Esophagus squamous epithelium (tissue), 5 donors: ENCODE data around the gene MORN1. TPM values are rescaled to one million over a fixed set of nuclear protein-coding genes. Genes with fewer than 3 reads are reported as not detected.
A peak's percentile ranks its signal among the peaks of the same experiment; 100 is the strongest.

Source experiments
- DNase-seq: peaks from one replicate; lab custom pipeline; 2025; lab: John Stamatoyannopoulos, UW
- H3K27ac ChIP-seq, 4 donors: fragments of 200-600 bp; sonication (generic); one replicate each; pipeline ENCODE4 v1.5.1; 2016 to 2019; ENCODE audit warnings: mild to moderate bottlenecking in 1 of 4
- H3K27me3 ChIP-seq, 4 donors: fragments of 200-600 bp; sonication (generic); 1 replicate in 3 of 4; 2 replicates in 1 of 4; pipeline versions ENCODE4 v1.5.1 to v1.6.0; 2017 to 2021; ENCODE audit warnings: antibody characterized with exemption in 1 of 4
- H3K36me3 ChIP-seq, 3 donors: fragments of 200-600 bp; sonication (generic); one replicate each; pipeline ENCODE4 v1.5.1; 2016 to 2019
- H3K4me1 ChIP-seq, 3 donors: fragments of 200-600 bp; sonication (generic); one replicate each; pipeline ENCODE4 v1.5.1; 2017 to 2019
- H3K4me3 ChIP-seq, 4 donors: fragments of 200-600 bp; sonication (generic); 1 replicate in 3 of 4; 2 replicates in 1 of 4; pipeline ENCODE4 v1.5.1; 2016 to 2019; ENCODE audit warnings: mild to moderate bottlenecking in 2 of 4, moderate library complexity in 1 of 4
- H3K9me3 ChIP-seq, 3 donors: fragments of 200-600 bp; sonication (generic); one replicate each; pipeline ENCODE4 v1.5.1; 2016 to 2019
- POLR2A ChIP-seq, 4 donors: fragments of 450-650 bp; IDR thresholded peaks; one replicate each; pipeline ENCODE4 v1.6.1; 2017; ENCODE audit warnings: antibody characterized with exemption in 4 of 4, mild to moderate bottlenecking in 4 of 4, moderate library complexity in 3 of 4
- WGBS, 2 donors: methylation state at CpG; one replicate each; pipeline ENCODE4 v1.1.5; 2018; 5-methylcytosine and 5-hydroxymethylcytosine counted together
- intact Hi-C: fragments of 100-400 bp; cut with DNase I; formaldehyde crosslinking; loops from one replicate; pipeline ENCODE4 v1.15.0; 2022
- total RNA-seq, 4 donors: library from RNA; depleted of rRNA; stranded (reverse); fragments of >200 nt; gene quantifications; one replicate each; pipeline ENCODE4 v1.1.0, GENCODE V29; 2016
- TF ChIP-seq, protein P1 (sequence below), 6 experiments: fragments of 450-650 bp in 4 of 6; fragments of 200-600 bp in 2 of 6; sonication (generic) in 2 of 6; IDR thresholded peaks; one replicate each; pipeline ENCODE4 v1.5.1; 2016 to 2019; ENCODE audit warnings: antibody characterized with exemption in 6 of 6, mild to moderate bottlenecking in 4 of 6, moderate library complexity in 4 of 6
- donor health status: DM: yes; HTN: yes; CAD: no.

Gene MORN1
- total RNA-seq, 4 donors from 2014 or later, result 6.7 to 10.8 (median 7.0) TPM

DNA sequence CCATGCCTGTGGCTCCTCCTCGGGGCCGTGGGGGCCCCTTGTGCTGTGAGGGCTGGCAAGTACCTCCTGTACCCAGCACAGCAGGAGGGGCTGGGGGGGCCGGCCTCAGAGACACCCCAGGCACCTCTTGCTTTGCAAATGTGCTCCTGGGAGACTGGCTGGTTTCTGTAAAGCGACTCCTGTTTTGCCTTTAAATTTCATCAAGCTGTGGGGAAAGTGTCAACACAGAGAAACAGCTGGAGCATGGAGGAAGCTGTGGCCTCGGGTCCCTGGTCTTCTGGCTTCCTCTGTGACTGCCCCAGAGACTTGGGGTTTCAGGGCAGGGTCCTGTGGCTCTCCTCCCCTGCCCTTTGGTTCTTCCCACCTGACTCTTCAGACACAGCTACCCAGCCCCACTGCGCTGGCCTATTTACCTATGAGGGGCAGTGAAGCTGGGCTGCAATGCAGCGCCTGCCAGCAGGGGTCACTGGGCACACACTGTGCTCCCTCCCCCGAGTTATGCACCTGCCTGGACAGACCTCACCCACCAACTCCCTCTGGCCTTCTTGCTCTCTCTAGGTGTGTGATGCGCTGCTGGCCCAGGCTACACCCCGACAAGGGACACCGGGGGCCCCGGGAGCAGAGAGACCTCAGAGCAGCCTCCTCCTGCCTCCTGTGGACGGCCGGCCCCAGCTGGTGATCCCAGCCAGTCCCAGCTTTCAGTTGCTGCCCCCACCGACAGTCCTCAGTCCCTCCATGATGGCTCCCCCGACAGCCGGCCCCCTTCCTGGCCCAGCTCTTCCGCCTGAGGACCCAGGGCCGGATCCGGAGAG lies 38.6 kb upstream of the MORN1 start:
- TF ChIP-seq POLR2A (IDR thresholded peaks at IDR 0.05), result no peak
- TF ChIP-seq, protein P1, sequence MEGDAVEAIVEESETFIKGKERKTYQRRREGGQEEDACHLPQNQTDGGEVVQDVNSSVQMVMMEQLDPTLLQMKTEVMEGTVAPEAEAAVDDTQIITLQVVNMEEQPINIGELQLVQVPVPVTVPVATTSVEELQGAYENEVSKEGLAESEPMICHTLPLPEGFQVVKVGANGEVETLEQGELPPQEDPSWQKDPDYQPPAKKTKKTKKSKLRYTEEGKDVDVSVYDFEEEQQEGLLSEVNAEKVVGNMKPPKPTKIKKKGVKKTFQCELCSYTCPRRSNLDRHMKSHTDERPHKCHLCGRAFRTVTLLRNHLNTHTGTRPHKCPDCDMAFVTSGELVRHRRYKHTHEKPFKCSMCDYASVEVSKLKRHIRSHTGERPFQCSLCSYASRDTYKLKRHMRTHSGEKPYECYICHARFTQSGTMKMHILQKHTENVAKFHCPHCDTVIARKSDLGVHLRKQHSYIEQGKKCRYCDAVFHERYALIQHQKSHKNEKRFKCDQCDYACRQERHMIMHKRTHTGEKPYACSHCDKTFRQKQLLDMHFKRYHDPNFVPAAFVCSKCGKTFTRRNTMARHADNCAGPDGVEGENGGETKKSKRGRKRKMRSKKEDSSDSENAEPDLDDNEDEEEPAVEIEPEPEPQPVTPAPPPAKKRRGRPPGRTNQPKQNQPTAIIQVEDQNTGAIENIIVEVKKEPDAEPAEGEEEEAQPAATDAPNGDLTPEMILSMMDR (IDR thresholded peaks at IDR 0.05), result peak in 3 of 6 experiments; percentile 37 to 71 (median 49)
- H3K4me3 ChIP-seq, result no peak overlapping the region
- peaks cover 0 to 21% (median 0%) of the 10 kb centered on the region in 3 donors for H3K36me3 ChIP-seq
- peak overlapping the region in 3 of 4 donors; percentile 87 to 91 (median 90) for H3K27ac ChIP-seq
- WGBS, 2 donors, result 53 to 65% methylated on average over 2 to 11 of the region's 20 CpGs
- DNase-seq, result no peak
- peaks cover 18 to 59% (median 22%) of the 10 kb centered on the region in 3 donors for H3K4me1 ChIP-seq
- peaks cover 0 to 9% (median 5%) of the 10 kb centered on the region in 3 donors for H3K9me3 ChIP-seq
- peaks cover 0 to 89% (median 0%) of the 10 kb centered on the region in 4 donors for H3K27me3 ChIP-seq
- intact Hi-C loops, result no loop called here

DNA sequence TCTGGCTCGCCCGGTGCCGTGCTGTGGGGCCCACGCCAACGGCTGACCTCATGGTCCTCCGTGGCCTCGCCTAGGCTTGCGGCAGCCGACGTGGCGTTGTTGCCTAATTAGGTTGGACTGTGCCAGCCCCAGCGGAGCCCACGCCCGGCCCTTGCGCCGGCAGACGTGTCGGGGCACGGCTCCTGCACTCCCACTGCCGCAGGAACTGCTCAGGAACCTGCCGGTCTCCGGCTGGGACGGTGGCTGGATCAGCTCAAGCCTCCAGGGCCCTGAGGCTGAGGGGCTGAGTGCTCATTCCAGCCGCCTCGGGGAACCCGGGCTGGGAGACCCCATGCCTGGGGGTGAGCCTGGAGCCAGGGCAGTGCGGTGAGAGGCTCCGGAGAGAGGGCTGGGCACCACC lies 37.1 kb upstream of the MORN1 start:
- no peak for DNase-seq
- H3K27me3 ChIP-seq, result peaks cover 0 to 78% (median 0%) of the 10 kb centered on the region in 4 donors
- H3K4me1 ChIP-seq, result peaks cover 18 to 59% (median 22%) of the 10 kb centered on the region in 3 donors
- peaks cover 0 to 11% (median 5%) of the 10 kb centered on the region in 3 donors for H3K9me3 ChIP-seq
- H3K36me3 ChIP-seq, result peaks cover 0 to 12% (median 0%) of the 10 kb centered on the region in 3 donors
- H3K27ac ChIP-seq, result peak overlapping the region; percentile 73 to 91 (median 88)
- no CpG with 5 or more reads among the region's 28 CpGs for WGBS, 2 donors
- TF ChIP-seq POLR2A (IDR thresholded peaks at IDR 0.05), result peak in 2 of 4 donors; percentile 55 to 58
- TF ChIP-seq, protein P1 (IDR thresholded peaks at IDR 0.05), result no peak
- intact Hi-C loops, result no loop called here
- peak overlapping the region; percentile 36 to 57 (median 42) for H3K4me3 ChIP-seq

DNA sequence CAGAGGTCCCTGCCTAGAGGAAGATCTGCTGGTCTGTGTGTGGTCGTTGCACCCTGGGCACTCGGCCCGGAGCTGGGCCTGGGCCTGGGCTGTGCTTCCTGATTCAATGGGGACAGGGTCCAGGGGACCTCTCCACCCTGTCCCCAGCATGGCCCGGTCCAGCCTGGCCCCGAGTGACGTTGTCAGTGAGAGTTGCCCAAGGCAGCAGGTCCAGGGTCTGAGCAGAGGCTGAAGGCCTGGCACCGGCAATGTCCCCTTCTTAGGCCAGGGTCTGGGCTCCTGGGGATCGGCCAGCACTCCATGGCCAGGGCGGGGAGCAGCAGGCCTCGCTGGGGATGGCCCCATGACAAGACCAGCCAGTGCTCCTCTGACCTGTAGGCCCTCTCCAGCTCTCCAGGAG lies 36.6 kb upstream of the MORN1 start:
- WGBS, 2 donors, result no CpG with 5 or more reads among the region's 10 CpGs
- TF ChIP-seq POLR2A (IDR thresholded peaks at IDR 0.05), result no peak
- TF ChIP-seq, protein P1 (IDR thresholded peaks at IDR 0.05), result no peak
- peaks cover 0 to 78% (median 0%) of the 10 kb centered on the region in 4 donors for H3K27me3 ChIP-seq
- peaks cover 0 to 7% (median 0%) of the 10 kb centered on the region in 3 donors for H3K36me3 ChIP-seq
- no peak for DNase-seq
- peaks cover 0 to 15% (median 5%) of the 10 kb centered on the region in 3 donors for H3K9me3 ChIP-seq
- peaks cover 18 to 59% (median 22%) of the 10 kb centered on the region in 3 donors for H3K4me1 ChIP-seq
- intact Hi-C loops, result no loop called here
- peak overlapping the region; percentile 73 to 91 (median 88) for H3K27ac ChIP-seq
- peak overlapping the region in 1 of 4 donors; percentile 57 for H3K4me3 ChIP-seq

DNA sequence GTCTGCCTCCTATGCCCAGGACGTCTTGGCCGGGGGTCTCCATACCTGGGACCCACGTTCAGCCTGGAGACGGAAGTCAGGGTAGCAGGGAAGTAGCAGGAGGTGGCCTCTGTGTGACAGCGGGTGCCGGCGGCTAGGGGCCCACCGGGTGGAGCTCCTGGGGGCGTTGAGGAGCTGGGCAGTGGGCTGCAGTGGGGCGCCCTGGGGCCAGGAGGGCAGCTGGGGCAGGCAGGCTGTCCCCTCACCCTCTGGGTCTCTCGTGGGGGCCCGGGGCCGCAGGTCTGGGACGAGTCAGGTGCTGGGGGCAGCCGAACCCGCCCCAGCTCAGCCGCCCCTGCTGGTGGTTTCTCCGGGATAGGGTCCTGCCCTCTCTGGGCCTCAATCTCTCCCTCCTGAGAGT lies 35.7 kb upstream of the MORN1 start:
- no peak overlapping the region for H3K27ac ChIP-seq
- peaks cover 16 to 50% (median 22%) of the 10 kb centered on the region in 3 donors for H3K4me1 ChIP-seq
- intact Hi-C loops, result no loop called here
- no peak for DNase-seq
- 85% methylated on average over 5 to 9 of the region's 18 CpGs for WGBS, 2 donors
- H3K4me3 ChIP-seq, result no peak overlapping the region
- TF ChIP-seq POLR2A (IDR thresholded peaks at IDR 0.05), result no peak
- TF ChIP-seq, protein P1 (IDR thresholded peaks at IDR 0.05), result no peak
- H3K27me3 ChIP-seq, result peaks cover 0 to 71% (median 0%) of the 10 kb centered on the region in 4 donors
- no peaks in the 10 kb centered on the region for H3K36me3 ChIP-seq
- H3K9me3 ChIP-seq, result peaks cover 0 to 15% (median 5%) of the 10 kb centered on the region in 3 donors

DNA sequence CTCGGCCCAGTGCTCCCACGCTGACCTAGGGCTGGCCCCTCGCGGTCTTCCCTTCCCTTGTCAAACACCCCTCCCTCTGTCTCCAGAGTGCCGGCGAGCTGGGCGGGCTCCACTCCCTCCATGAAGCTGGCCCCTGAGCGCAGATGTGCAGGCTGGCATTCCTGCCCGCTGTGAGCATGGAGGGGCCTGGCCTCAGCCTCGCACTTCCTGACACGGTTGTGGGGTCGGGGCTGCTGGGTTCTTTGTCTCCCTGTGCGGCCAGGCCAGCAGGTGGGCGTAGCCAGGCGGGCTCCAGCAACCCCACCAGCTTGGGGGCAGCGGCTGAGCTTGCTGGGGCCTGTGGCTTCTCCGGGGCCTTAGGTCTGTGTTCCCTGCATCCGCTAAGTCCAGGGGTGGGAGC lies 35.2 kb upstream of the MORN1 start:
- WGBS, 2 donors, result 53% methylated on average over 3 of the region's 18 CpGs; no CpG with 5 or more reads in 1 of the 2 donors
- DNase-seq, result no peak
- Histone ChIP-seq H3K27me3 (peaks cover 0 to 67% (median 0%) of the 10 kb centered on the region in 4 donors), H3K36me3 (no peaks in the 10 kb centered on the region), H3K4me3 (no peak overlapping the region), H3K4me1 (peaks cover 11 to 45% (median 22%) of the 10 kb centered on the region in 3 donors), H3K27ac (no peak overlapping the region), H3K9me3 (peaks cover 0 to 15% (median 5%) of the 10 kb centered on the region in 3 donors)
- TF ChIP-seq, protein P1 (IDR thresholded peaks at IDR 0.05), result no peak
- no peak for TF ChIP-seq POLR2A (IDR thresholded peaks at IDR 0.05)
- intact Hi-C loops, result no loop called here
